Activated naive CD4-positive, alpha-beta T cell treated with anti-CD3 and anti-CD28 coated beads, Interleukin-2, amount 50 U/mL, for 72 hours (primary cell): ENCODE results near the gene SLC35B1. TPM values are rescaled to one million over a fixed set of nuclear protein-coding genes. Genes with fewer than 3 reads are reported as not detected.
A peak's percentile ranks its signal among the peaks of the same experiment; 100 is the strongest.

ENCODE experiments used
- ATAC-seq, 2 donors: fragments of 150-1000 bp; cut with Tn5 transposase; 2 replicates each; pipeline ENCODE4 v1.10.0; 2021; ENCODE audit warnings: mild to moderate bottlenecking in 2 of 2, moderate library complexity in 2 of 2
- DNase-seq, 2 donors: peaks; one replicate each; pipeline ENCODE4 v3.0.0; 2021 to 2022; ENCODE audit warnings: low spot score in 2 of 2
- H3K27ac Mint-ChIP-seq, 2 donors: one replicate each; pipeline ENCODE4 v1.8.0; 2022; ENCODE audit warnings: mild to moderate bottlenecking in 2 of 2, mixed read lengths in 2 of 2
- H3K36me3 Mint-ChIP-seq, 2 donors: one replicate each; pipeline ENCODE4 v1.8.0; 2022; ENCODE audit warnings: mixed read lengths in 2 of 2
- H3K9me3 Mint-ChIP-seq, 2 donors: one replicate each; pipeline ENCODE4 v1.8.0; 2022; ENCODE audit warnings: mixed read lengths in 2 of 2
- total RNA-seq, 2 donors: library from RNA; stranded (reverse); gene quantifications; one replicate each; pipeline ENCODE4 v1.2.3, GENCODE V29; 2022

The SLC35B1 gene
- total RNA-seq, 2 donors from 2014 or later: 36.2 to 44.1 TPM

- ATAC-seq (no peak), DNase-seq (no peak)
- peak overlapping the region in 1 of 2 donors; percentile 70 for H3K27ac Mint-ChIP-seq
- H3K36me3 Mint-ChIP-seq: peaks cover 4 to 16% of the 10 kb centered on the region in 2 donors
- no peaks in the 10 kb centered on the region for H3K9me3 Mint-ChIP-seq
Measured at GRCh38 chr17:49664706-49665211, 43.0 kb downstream of the SLC35B1 start.

- H3K27ac Mint-ChIP-seq: peak overlapping the region; percentile 1 to 17
- H3K9me3 Mint-ChIP-seq: no peaks in the 10 kb centered on the region
- ATAC-seq: peak in 1 of 2 donors; percentile 44
- H3K36me3 Mint-ChIP-seq: peaks cover 4 to 19% of the 10 kb centered on the region in 2 donors
- DNase-seq: no peak
Measured at GRCh38 chr17:49659661-49660382, 47.9 kb downstream of the SLC35B1 start.

GRCh38 chr17:49656247-49656646 is 51.5 kb downstream of the SLC35B1 start:
- peaks cover 0 to 10% of the 10 kb centered on the region in 2 donors for H3K36me3 Mint-ChIP-seq
- H3K27ac Mint-ChIP-seq: no peak overlapping the region

More at GRCh38 chr17:49656247-49656646, 51.5 kb downstream of the SLC35B1 start:
- no peak for DNase-seq
- no peaks in the 10 kb centered on the region for H3K9me3 Mint-ChIP-seq
- no peak for ATAC-seq

Other genes with a start within 250 kb of the SLC35B1 start
- gene NGFR, start 212.7 kb downstream of the SLC35B1 start, total RNA-seq: not detected
- under 1 TPM; 0.14 to 0.23 TPM for gene NXPH3, start 132.1 kb downstream of the SLC35B1 start, total RNA-seq
- gene SPOP, start 29.9 kb downstream of the SLC35B1 start, total RNA-seq: 10 to 100 TPM; 66.9 to 70.3 TPM
- 10 to 100 TPM; 13.3 to 25.0 TPM for gene FAM117A, start 56.2 kb upstream of the SLC35B1 start, total RNA-seq
- 100 to 1,000 TPM in 1 of 2 donors, 10 to 100 TPM in 1; 75.4 to 119 TPM for gene KAT7, start 80.7 kb upstream of the SLC35B1 start, total RNA-seq
- gene TAC4, start 140.1 kb upstream of the SLC35B1 start, total RNA-seq: not detected